Measurements from ENCODE around the gene MPPED1. TPM values are rescaled to one million over a fixed set of nuclear protein-coding genes. Genes with fewer than 3 reads are reported as not detected.

Gene MPPED1
- total and polyA plus RNA-seq, 5 donors from 2014 or later: not detected

DNA sequence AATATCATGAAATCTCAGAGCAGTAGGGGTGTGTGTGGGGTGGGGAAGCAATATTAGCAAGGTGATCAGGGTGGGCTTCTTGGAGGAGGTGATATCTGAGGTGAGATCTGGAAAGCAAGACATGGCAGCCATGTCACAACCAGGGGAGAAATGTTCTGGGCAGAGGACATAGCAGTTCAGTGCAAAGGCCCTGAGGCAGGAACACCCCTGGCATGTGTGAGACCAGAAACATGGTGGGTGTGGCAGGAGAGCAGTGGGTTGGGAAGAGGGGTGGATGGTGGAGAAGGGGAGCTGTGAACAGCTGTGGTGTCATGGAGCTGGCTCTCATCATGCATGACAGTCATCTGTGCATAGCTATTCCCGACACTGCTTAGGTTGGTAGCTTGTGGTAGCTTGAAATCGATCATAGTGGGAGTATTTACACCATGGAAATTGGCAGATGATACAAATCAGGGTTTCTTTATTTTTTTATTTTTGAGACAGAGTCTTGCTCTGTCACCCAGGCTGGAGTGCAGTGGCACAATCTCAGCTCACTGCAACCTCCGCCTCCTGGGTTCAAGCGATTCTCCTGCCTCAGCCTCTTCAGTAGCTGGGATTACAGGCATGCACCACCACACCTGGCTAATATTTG lies 17.9 kb upstream of the MPPED1 start:
- H3K36me3 ChIP-seq (ENCODE audit: control insufficient read depth, insufficient read depth, low read length): no peaks in the 10 kb centered on the region
- DNase-seq (no peak), ATAC-seq (ENCODE audit: low read depth in 2 of 2) (no peak)
- H3K4me3 Mint-ChIP-seq: no peak overlapping the region
- no peaks in the 10 kb centered on the region for H3K9me3 ChIP-seq (ENCODE audit: control insufficient read depth in 2 of 2, low read length in 2 of 2)
- H3K27ac Mint-ChIP-seq: no peak overlapping the region
- peaks cover 4% of the 10 kb centered on the region for H3K27me3 Mint-ChIP-seq
- no peak overlapping the region for H3K4me3 ChIP-seq (ENCODE audit: low read depth, low read length)
- no peaks in the 10 kb centered on the region for H3K27me3 ChIP-seq (ENCODE audit: control insufficient read depth, insufficient read depth, low read length)
- no peak overlapping the region for H3K27ac ChIP-seq (ENCODE audit: insufficient read depth, low read length, poor library complexity, severe bottlenecking)
- no peaks in the 10 kb centered on the region for H3K9me3 Mint-ChIP-seq
- H3K36me3 Mint-ChIP-seq: no peaks in the 10 kb centered on the region
- H3K4me1 Mint-ChIP-seq: no peaks in the 10 kb centered on the region
- no peaks in the 10 kb centered on the region for H3K4me1 ChIP-seq (ENCODE audit: control insufficient read depth, insufficient read depth, low read length, poor library complexity, severe bottlenecking)

DNA sequence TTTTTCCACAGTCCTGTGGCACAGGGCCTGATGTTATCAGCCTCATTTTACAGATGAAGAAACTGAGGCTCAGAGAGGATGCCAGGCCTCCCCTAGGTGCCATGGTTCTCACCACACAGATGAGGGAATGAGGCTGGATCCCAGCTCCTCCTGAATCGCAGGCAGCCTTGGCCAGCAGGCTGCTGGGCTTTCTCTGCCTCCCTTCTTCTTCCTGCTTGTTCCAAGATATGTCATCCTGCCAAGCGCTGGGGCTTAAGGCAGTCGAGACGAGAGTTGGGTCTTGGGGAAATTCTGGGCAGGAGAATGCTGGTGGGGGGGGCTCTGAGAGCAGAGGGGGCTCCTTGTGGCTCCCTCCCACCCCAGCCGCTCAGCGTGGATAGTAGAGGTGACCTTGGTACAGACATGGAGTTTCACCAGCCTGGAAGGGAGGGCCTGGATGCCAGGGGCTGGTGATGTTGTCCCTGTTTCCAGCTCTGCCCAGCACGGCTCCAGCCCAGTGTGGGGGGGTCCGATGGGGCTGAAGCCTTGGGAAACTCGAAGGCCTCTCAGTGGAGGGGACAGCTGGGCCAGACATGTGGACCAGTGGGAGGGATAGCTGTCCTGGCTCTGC lies 16.6 kb upstream of the MPPED1 start:
- Mint-ChIP-seq H3K9me3 (no peaks in the 10 kb centered on the region), H3K4me1 (no peaks in the 10 kb centered on the region), H3K36me3 (no peaks in the 10 kb centered on the region)

DNA sequence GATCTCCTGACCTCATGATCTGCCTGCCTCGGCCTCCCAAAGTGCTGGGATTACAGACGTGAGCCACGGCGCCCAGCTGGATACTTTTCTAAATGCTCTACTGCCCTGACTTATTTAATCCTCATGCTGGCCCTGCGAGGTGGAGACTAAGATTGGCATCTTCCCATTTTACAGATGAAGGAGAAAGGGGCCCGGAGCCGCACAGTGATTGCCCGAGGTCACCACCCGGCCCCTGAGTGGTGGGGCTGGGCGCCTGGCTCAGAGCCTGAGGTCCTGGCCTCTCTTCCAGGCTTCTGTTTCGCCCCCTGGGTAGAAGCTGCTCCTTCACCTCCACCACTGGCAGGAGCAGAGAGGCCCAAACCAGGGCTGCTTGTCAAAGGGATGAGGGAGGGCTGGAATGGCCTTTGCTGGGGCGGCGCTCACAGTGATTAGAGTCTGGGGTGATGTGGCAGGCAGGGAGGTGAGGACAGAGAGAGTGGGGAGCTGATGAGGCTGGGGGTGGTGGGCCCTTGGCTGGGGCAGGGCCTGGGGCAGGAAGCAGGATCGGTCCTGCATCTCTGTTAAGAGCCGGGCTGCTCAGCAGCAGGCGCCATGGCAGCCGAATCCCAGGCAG lies 15.4 kb upstream of the MPPED1 start:
- H3K4me1 Mint-ChIP-seq: no peaks in the 10 kb centered on the region
- no peak overlapping the region for H3K27ac Mint-ChIP-seq
- DNase-seq (no peak), ATAC-seq (ENCODE audit: low read depth in 2 of 2) (no peak)
- H3K27me3 ChIP-seq (ENCODE audit: control insufficient read depth, insufficient read depth, low read length): no peaks in the 10 kb centered on the region
- no peak overlapping the region for H3K4me3 ChIP-seq (ENCODE audit: low read depth, low read length)
- no peaks in the 10 kb centered on the region for H3K4me1 ChIP-seq (ENCODE audit: control insufficient read depth, insufficient read depth, low read length, poor library complexity, severe bottlenecking)
- H3K27me3 Mint-ChIP-seq: peaks cover 4% of the 10 kb centered on the region
- H3K27ac ChIP-seq (ENCODE audit: insufficient read depth, low read length, poor library complexity, severe bottlenecking): no peak overlapping the region
- no peaks in the 10 kb centered on the region for H3K36me3 ChIP-seq (ENCODE audit: control insufficient read depth, insufficient read depth, low read length)
- no peaks in the 10 kb centered on the region for H3K9me3 ChIP-seq (ENCODE audit: control insufficient read depth in 2 of 2, low read length in 2 of 2)
- H3K4me3 Mint-ChIP-seq: no peak overlapping the region
- no peaks in the 10 kb centered on the region for H3K9me3 Mint-ChIP-seq
- H3K36me3 Mint-ChIP-seq: no peaks in the 10 kb centered on the region

More for the DNA sequence above, 16.6 kb upstream of the MPPED1 start:
- Mint-ChIP-seq H3K27ac (no peak overlapping the region), H3K27me3 (peaks cover 4% of the 10 kb centered on the region), H3K4me3 (no peak overlapping the region)
- ATAC-seq (ENCODE audit: low read depth in 2 of 2): no peak
- Histone ChIP-seq H3K4me3 (ENCODE audit: low read depth, low read length) (no peak overlapping the region), H3K9me3 (ENCODE audit: control insufficient read depth in 2 of 2, low read length in 2 of 2) (no peaks in the 10 kb centered on the region), H3K27ac (ENCODE audit: insufficient read depth, low read length, poor library complexity, severe bottlenecking) (no peak overlapping the region), H3K36me3 (ENCODE audit: control insufficient read depth, insufficient read depth, low read length) (no peaks in the 10 kb centered on the region), H3K4me1 (ENCODE audit: control insufficient read depth, insufficient read depth, low read length, poor library complexity, severe bottlenecking) (no peaks in the 10 kb centered on the region), H3K27me3 (ENCODE audit: control insufficient read depth, insufficient read depth, low read length) (no peaks in the 10 kb centered on the region)
- no peak for DNase-seq

- peaks cover 4% of the 10 kb centered on the region for H3K27me3 Mint-ChIP-seq
- ATAC-seq (ENCODE audit: low read depth in 2 of 2) (no peak), DNase-seq (no peak)
- H3K9me3 Mint-ChIP-seq: no peaks in the 10 kb centered on the region
- no peaks in the 10 kb centered on the region for H3K27me3 ChIP-seq (ENCODE audit: control insufficient read depth, insufficient read depth, low read length)
- no peaks in the 10 kb centered on the region for H3K36me3 ChIP-seq (ENCODE audit: control insufficient read depth, insufficient read depth, low read length)
- no peaks in the 10 kb centered on the region for H3K4me1 ChIP-seq (ENCODE audit: control insufficient read depth, insufficient read depth, low read length, poor library complexity, severe bottlenecking)
- H3K9me3 ChIP-seq (ENCODE audit: control insufficient read depth in 2 of 2, low read length in 2 of 2): no peaks in the 10 kb centered on the region
- no peak overlapping the region for H3K27ac ChIP-seq (ENCODE audit: insufficient read depth, low read length, poor library complexity, severe bottlenecking)
- no peak overlapping the region for H3K27ac Mint-ChIP-seq
- no peaks in the 10 kb centered on the region for H3K4me1 Mint-ChIP-seq
- no peak overlapping the region for H3K4me3 ChIP-seq (ENCODE audit: low read depth, low read length)
- no peak overlapping the region for H3K4me3 Mint-ChIP-seq
- no peaks in the 10 kb centered on the region for H3K36me3 Mint-ChIP-seq
Measured at GRCh38 chr22:43396934-43397457, 14.8 kb upstream of the MPPED1 start.

- no peaks in the 10 kb centered on the region for H3K27me3 ChIP-seq (ENCODE audit: control insufficient read depth, insufficient read depth, low read length)
- no peaks in the 10 kb centered on the region for H3K36me3 Mint-ChIP-seq
- H3K9me3 ChIP-seq (ENCODE audit: control insufficient read depth in 2 of 2, low read length in 2 of 2): no peaks in the 10 kb centered on the region
- no peak overlapping the region for H3K4me3 ChIP-seq (ENCODE audit: low read depth, low read length)
- H3K4me1 Mint-ChIP-seq: no peaks in the 10 kb centered on the region
- H3K4me1 ChIP-seq (ENCODE audit: control insufficient read depth, insufficient read depth, low read length, poor library complexity, severe bottlenecking): no peaks in the 10 kb centered on the region
- no peak for DNase-seq
- no peak overlapping the region for H3K27ac Mint-ChIP-seq
- ATAC-seq (ENCODE audit: low read depth in 2 of 2): no peak
- no peak overlapping the region for H3K27ac ChIP-seq (ENCODE audit: insufficient read depth, low read length, poor library complexity, severe bottlenecking)
- H3K27me3 Mint-ChIP-seq: peaks cover 4% of the 10 kb centered on the region
- H3K36me3 ChIP-seq (ENCODE audit: control insufficient read depth, insufficient read depth, low read length): no peaks in the 10 kb centered on the region
- peaks cover 0 to 2% (median 0%) of the 10 kb centered on the region in 7 donors for H3K9me3 Mint-ChIP-seq
- H3K4me3 Mint-ChIP-seq: no peak overlapping the region
Measured at GRCh38 chr22:43397766-43398165, 14.0 kb upstream of the MPPED1 start.

DNA sequence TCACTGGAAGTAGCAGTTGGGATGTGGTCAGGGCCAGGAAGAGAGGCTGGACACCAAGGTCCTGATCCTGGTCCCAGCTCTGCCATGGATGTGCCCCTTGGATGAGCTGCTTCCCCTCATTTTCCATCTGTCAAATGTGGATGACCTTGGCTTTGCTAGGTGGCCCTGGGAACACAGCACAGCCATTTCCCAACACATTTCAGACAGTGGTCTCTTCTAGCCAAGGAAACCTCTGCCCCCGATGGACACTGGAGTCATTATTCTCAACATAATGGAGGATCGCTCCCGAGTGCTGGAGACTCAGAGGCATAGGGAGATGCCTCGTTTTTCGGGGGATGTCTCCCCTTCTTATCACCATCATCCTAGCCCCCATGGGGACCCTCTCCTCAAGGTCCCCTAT lies 13.6 kb upstream of the MPPED1 start:
- Mint-ChIP-seq H3K9me3 (peaks cover 0 to 2% (median 0%) of the 10 kb centered on the region in 7 donors), H3K4me3 (no peak overlapping the region), H3K27ac (no peak overlapping the region), H3K27me3 (peaks cover 4% of the 10 kb centered on the region), H3K4me1 (no peaks in the 10 kb centered on the region), H3K36me3 (no peaks in the 10 kb centered on the region)
- Histone ChIP-seq H3K27me3 (ENCODE audit: control insufficient read depth, insufficient read depth, low read length) (no peaks in the 10 kb centered on the region), H3K4me3 (ENCODE audit: low read depth, low read length) (no peak overlapping the region), H3K4me1 (ENCODE audit: control insufficient read depth, insufficient read depth, low read length, poor library complexity, severe bottlenecking) (no peaks in the 10 kb centered on the region), H3K36me3 (ENCODE audit: control insufficient read depth, insufficient read depth, low read length) (no peaks in the 10 kb centered on the region), H3K9me3 (ENCODE audit: control insufficient read depth in 2 of 2, low read length in 2 of 2) (no peaks in the 10 kb centered on the region), H3K27ac (ENCODE audit: insufficient read depth, low read length, poor library complexity, severe bottlenecking) (no peak overlapping the region)
- no peak for ATAC-seq (ENCODE audit: low read depth in 2 of 2)
- DNase-seq: no peak

DNA sequence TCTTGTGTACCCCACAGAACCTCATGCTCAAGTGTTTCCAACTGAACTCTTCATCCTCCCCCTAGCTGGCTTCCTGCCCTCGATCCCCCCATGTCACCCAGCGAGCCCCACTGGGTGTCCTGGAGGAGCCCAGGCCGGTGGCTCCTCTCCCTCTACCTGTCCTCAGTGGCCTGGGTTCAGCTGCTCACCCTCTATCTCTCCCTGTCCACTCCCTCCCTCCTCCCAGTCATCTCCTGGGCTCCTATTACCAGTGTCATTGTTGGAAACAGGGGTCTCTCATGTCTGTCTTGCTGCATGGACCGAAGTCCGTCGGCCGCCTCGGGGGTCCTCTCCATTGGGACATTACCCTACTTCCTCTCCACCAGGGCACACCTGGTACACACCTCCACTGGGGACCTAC lies 12.9 kb upstream of the MPPED1 start:
- Mint-ChIP-seq H3K9me3 (peaks cover 0 to 2% (median 0%) of the 10 kb centered on the region in 7 donors), H3K4me1 (no peaks in the 10 kb centered on the region), H3K4me3 (no peak overlapping the region), H3K27ac (no peak overlapping the region), H3K36me3 (no peaks in the 10 kb centered on the region), H3K27me3 (peaks cover 4% of the 10 kb centered on the region)
- no peaks in the 10 kb centered on the region for H3K9me3 ChIP-seq (ENCODE audit: control insufficient read depth in 2 of 2, low read length in 2 of 2)
- H3K27me3 ChIP-seq (ENCODE audit: control insufficient read depth, insufficient read depth, low read length): no peaks in the 10 kb centered on the region
- DNase-seq: no peak
- H3K4me3 ChIP-seq (ENCODE audit: low read depth, low read length): no peak overlapping the region
- H3K27ac ChIP-seq (ENCODE audit: insufficient read depth, low read length, poor library complexity, severe bottlenecking): no peak overlapping the region
- ATAC-seq (ENCODE audit: low read depth in 2 of 2): no peak
- H3K4me1 ChIP-seq (ENCODE audit: control insufficient read depth, insufficient read depth, low read length, poor library complexity, severe bottlenecking): no peaks in the 10 kb centered on the region
- no peaks in the 10 kb centered on the region for H3K36me3 ChIP-seq (ENCODE audit: control insufficient read depth, insufficient read depth, low read length)

All from CD4-positive, CD25-positive, alpha-beta regulatory T cell (primary cell).